ENCODE measurements around the gene ATP8B3. TPM values are rescaled to one million over a fixed set of nuclear protein-coding genes. Genes with fewer than 3 reads are reported as not detected.

ATP8B3 gene
- total and polyA plus RNA-seq, 2 of the 13 experiments (the other 11 are each of a cell fraction or from before 2014, with no cell fraction given), result 2.6 to 5.9 TPM

GRCh38 chr19:1812426-1813191 lies 533 bp upstream of the ATP8B3 start (continued):
- TF ChIP-seq ZNF251 (CRISPR knock-in tag; IDR thresholded peaks at IDR 0.05) (no peak), ZBTB33 (CRISPR knock-in tag; IDR thresholded peaks at IDR 0.05) (no peak; the same call in 1 of the 2 replicates), ZNF772 (CRISPR knock-in tag; IDR thresholded peaks at IDR 0.05) (peak; percentile 57; the same call in 1 of the 2 replicates), ZZZ3 (CRISPR knock-in tag; IDR thresholded peaks at IDR 0.05; ENCODE audit: borderline replicate concordance) (0 out of 2 replicates have a peak, but pooled peaks have one; percentile 53), KDM5A (IDR thresholded peaks at IDR 0.05; ENCODE audit: borderline replicate concordance, low read length) (peak; percentile 54; the same call in 1 of the 2 replicates), ATAD3A (CRISPR knock-in tag; IDR thresholded peaks at IDR 0.05) (no peak), ZNF670 (CRISPR knock-in tag; IDR thresholded peaks at IDR 0.05; ENCODE audit: borderline replicate concordance) (0 out of 2 replicates have a peak, but pooled peaks have one; percentile 36), ZFP36 (IDR thresholded peaks at IDR 0.05; ENCODE audit: borderline replicate concordance, low read depth, low read length, partially characterized antibody) (no peak), SP4 (CRISPR knock-in tag; IDR thresholded peaks at IDR 0.05) (peak; percentile 88), PRDM15 (CRISPR knock-in tag; IDR thresholded peaks at IDR 0.05) (no peak), MED1 (CRISPR knock-in tag; IDR thresholded peaks at IDR 0.05) (no peak; the same call in 1 of the 2 replicates)
- TF ChIP-seq, protein P1, sequence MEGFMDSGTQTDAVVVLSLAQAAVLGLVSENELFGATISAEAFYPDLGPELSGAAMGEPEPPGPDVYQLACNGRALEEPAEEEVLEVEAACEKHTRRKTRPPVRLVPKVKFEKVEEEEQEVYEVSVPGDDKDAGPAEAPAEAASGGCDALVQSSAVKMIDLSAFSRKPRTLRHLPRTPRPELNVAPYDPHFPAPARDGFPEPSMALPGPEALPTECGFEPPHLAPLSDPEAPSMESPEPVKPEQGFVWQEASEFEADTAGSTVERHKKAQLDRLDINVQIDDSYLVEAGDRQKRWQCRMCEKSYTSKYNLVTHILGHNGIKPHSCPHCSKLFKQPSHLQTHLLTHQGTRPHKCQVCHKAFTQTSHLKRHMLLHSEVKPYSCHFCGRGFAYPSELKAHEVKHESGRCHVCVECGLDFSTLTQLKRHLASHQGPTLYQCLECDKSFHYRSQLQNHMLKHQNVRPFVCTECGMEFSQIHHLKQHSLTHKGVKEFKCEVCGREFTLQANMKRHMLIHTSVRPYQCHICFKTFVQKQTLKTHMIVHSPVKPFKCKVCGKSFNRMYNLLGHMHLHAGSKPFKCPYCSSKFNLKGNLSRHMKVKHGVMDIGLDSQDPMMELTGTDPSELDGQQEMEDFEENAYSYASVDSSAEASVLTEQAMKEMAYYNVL (CRISPR knock-in tag; IDR thresholded peaks at IDR 0.05; ENCODE audit: borderline replicate concordance), result peak; percentile 37; the same call in 1 of the 2 replicates
- TF ChIP-seq, protein P2, sequence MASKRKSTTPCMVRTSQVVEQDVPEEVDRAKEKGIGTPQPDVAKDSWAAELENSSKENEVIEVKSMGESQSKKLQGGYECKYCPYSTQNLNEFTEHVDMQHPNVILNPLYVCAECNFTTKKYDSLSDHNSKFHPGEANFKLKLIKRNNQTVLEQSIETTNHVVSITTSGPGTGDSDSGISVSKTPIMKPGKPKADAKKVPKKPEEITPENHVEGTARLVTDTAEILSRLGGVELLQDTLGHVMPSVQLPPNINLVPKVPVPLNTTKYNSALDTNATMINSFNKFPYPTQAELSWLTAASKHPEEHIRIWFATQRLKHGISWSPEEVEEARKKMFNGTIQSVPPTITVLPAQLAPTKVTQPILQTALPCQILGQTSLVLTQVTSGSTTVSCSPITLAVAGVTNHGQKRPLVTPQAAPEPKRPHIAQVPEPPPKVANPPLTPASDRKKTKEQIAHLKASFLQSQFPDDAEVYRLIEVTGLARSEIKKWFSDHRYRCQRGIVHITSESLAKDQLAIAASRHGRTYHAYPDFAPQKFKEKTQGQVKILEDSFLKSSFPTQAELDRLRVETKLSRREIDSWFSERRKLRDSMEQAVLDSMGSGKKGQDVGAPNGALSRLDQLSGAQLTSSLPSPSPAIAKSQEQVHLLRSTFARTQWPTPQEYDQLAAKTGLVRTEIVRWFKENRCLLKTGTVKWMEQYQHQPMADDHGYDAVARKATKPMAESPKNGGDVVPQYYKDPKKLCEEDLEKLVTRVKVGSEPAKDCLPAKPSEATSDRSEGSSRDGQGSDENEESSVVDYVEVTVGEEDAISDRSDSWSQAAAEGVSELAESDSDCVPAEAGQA (IDR thresholded peaks at IDR 0.05; ENCODE audit: low read depth), result no peak
- TF ChIP-seq, protein P2 (CRISPR knock-in tag; IDR thresholded peaks at IDR 0.05; ENCODE audit: borderline replicate concordance), result no peak
